ENCODE data around the gene COL12A1.

DNA sequence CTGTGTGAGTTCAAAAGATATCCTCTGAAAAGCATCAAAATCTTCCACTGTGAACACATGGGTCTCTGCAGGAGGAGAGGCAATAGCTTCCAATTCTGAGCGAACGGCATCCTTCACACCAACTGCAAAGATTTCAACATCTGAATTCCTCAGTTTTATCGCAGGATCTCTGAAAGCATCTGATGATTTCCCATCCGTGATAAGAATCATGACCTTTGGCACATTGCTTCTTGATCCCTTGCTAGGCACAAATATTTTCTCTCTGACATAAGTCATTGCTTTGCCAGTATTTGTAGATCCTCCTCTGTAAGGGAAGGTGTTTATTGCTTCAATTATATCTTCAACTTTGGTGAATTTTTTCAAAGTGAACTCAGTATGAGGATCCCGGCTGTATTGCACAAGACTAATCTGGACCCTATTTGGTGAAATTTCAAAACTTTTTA is 22.7 kb downstream of the COL12A1 start:
- TF ChIP-seq, protein P1, sequence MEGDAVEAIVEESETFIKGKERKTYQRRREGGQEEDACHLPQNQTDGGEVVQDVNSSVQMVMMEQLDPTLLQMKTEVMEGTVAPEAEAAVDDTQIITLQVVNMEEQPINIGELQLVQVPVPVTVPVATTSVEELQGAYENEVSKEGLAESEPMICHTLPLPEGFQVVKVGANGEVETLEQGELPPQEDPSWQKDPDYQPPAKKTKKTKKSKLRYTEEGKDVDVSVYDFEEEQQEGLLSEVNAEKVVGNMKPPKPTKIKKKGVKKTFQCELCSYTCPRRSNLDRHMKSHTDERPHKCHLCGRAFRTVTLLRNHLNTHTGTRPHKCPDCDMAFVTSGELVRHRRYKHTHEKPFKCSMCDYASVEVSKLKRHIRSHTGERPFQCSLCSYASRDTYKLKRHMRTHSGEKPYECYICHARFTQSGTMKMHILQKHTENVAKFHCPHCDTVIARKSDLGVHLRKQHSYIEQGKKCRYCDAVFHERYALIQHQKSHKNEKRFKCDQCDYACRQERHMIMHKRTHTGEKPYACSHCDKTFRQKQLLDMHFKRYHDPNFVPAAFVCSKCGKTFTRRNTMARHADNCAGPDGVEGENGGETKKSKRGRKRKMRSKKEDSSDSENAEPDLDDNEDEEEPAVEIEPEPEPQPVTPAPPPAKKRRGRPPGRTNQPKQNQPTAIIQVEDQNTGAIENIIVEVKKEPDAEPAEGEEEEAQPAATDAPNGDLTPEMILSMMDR (IDR thresholded peaks at IDR 0.05) = no peak
- TF ChIP-seq POLR2A (IDR thresholded peaks at IDR 0.05) = no peak
